GM23338 (cell line): ENCODE results near the gene PACC1. TPM values are rescaled to one million over a fixed set of nuclear protein-coding genes. Genes with fewer than 3 reads are reported as not detected.
A peak's percentile ranks its signal among the peaks of the same experiment; 100 is the strongest.

Experiments used
- ATAC-seq: fragments of 200-7000 bp; cut with Tn5 transposase; 3 replicates; pipeline ENCODE4 v1.9.1; 2020
- DNase-seq: peaks from one replicate; pipeline ENCODE4 v3.0.0-alpha.2; 2015; ENCODE audit warnings: low spot score
- H2AFZ ChIP-seq: fragments of 200-600 bp; sonication (generic); 2 replicates; pipeline ENCODE4 v1.8.0; 2016; ENCODE audit warnings: antibody characterized with exemption, mild to moderate bottlenecking, moderate library complexity
- H3F3A ChIP-seq: fragments of 200-600 bp; sonication (generic); replicated peaks from 2 replicates; pipeline ENCODE4 v1.8.0; 2017; ENCODE audit warnings: antibody characterized with exemption, mixed run types, low read depth
- H3K27ac ChIP-seq: fragments of 200-600 bp; sonication (generic); 2 replicates; pipeline ENCODE4 v1.6.1; 2016; ENCODE audit warnings: low read depth
- H3K27me3 ChIP-seq: fragments of 200-600 bp; sonication (generic); 2 replicates; pipeline ENCODE4 v1.8.0; 2016; ENCODE audit warnings: mild to moderate bottlenecking, mixed run types, moderate library complexity; ENCODE audit not compliant: insufficient read depth
- H3K36me3 ChIP-seq: fragments of 200-600 bp; sonication (generic); 2 replicates; pipeline ENCODE4 v1.8.0; 2016; ENCODE audit warnings: mild to moderate bottlenecking; ENCODE audit not compliant: insufficient read depth
- H3K4me1 ChIP-seq: fragments of 200-600 bp; sonication (generic); 2 replicates; pipeline ENCODE4 v1.8.0; 2016; ENCODE audit warnings: mild to moderate bottlenecking, moderate library complexity; ENCODE audit not compliant: insufficient read depth
- H3K4me2 ChIP-seq: fragments of 200-600 bp; sonication (generic); 2 replicates; pipeline ENCODE4 v1.7.1; 2017; ENCODE audit warnings: mixed run types
- H3K4me3 ChIP-seq: fragments of 200-600 bp; sonication (generic); 2 replicates; pipeline ENCODE4 v1.6.1; 2016; ENCODE audit warnings: mixed run types
- H3K79me2 ChIP-seq: fragments of 200-600 bp; sonication (generic); replicated peaks from 2 replicates; pipeline ENCODE4 v1.8.0; 2017; ENCODE audit warnings: mild to moderate bottlenecking; ENCODE audit not compliant: insufficient read depth
- H3K9me2 ChIP-seq: fragments of 200-600 bp; sonication (generic); 2 replicates; pipeline ENCODE4 v1.8.0; 2017; ENCODE audit not compliant: insufficient read depth
- H4K20me1 ChIP-seq: fragments of 200-600 bp; sonication (generic); replicated peaks from 2 replicates; pipeline ENCODE4 v1.8.0; 2017; ENCODE audit warnings: mild to moderate bottlenecking; ENCODE audit not compliant: insufficient read depth
- H3K27ac Mint-ChIP-seq: 2 replicates; pipeline ENCODE4 v1.8.0; 2020; ENCODE audit warnings: inconsistent platforms, mild to moderate bottlenecking, moderate library complexity, mixed read lengths
- H3K27me3 Mint-ChIP-seq: 3 replicates; pipeline ENCODE4 v1.8.0; 2022; ENCODE audit warnings: low read depth, mild to moderate bottlenecking, moderate library complexity, mixed read lengths, inconsistent platforms; ENCODE audit not compliant: insufficient read depth, poor library complexity
- H3K36me3 Mint-ChIP-seq: 3 replicates; pipeline ENCODE4 v1.8.0; 2021; ENCODE audit warnings: low read depth, mild to moderate bottlenecking, inconsistent platforms, moderate library complexity, mixed read lengths
- H3K4me1 Mint-ChIP-seq: 3 replicates; pipeline ENCODE4 v1.8.0; 2020; ENCODE audit warnings: mild to moderate bottlenecking, inconsistent platforms, mixed read lengths
- H3K4me3 Mint-ChIP-seq: 3 replicates; pipeline ENCODE4 v1.8.0; 2021; ENCODE audit warnings: moderate library complexity, mild to moderate bottlenecking, inconsistent platforms, mixed read lengths
- H3K9me3 Mint-ChIP-seq: 3 replicates; pipeline ENCODE4 v1.8.0; 2020; ENCODE audit warnings: moderate library complexity, mild to moderate bottlenecking, inconsistent platforms, mixed read lengths
- POLR2AphosphoS5 ChIP-seq: IDR thresholded peaks from 2 replicates; pipeline ENCODE4 v1.6.1; 2016; ENCODE audit warnings: antibody characterized with exemption, low read depth
- polyA plus RNA-seq: library from polyadenylated mRNA; unstranded; fragments of >200 nt; fragmentation: Nextera tagmentation; extraction: Ambion mirVana; gene quantifications from 2 replicates; pipeline ENCODE4 v1.2.1, GENCODE V29; 2016
- total RNA-seq: library from RNA; depleted of rRNA; stranded (reverse); fragments of >200 nt; shearing (Covaris generic); gene quantifications from 2 replicates; pipeline ENCODE4 v1.2.3, GENCODE V29; 2014
- TF ChIP-seq, protein P1 (sequence below): fragments of 250-450 bp; sonication (Bioruptor Pico); IDR thresholded peaks from 2 replicates; pipeline ENCODE4 v1.5.0; 2020; ENCODE audit warnings: mild to moderate bottlenecking, moderate library complexity
- TF ChIP-seq, protein P2 (sequence below): IDR thresholded peaks from one replicate; pipeline ENCODE4 v1.6.1; 2018; ENCODE audit warnings: antibody characterized with exemption; ENCODE audit not compliant: unreplicated experiment

The PACC1 gene
- total and polyA plus RNA-seq, 2 experiments from 2014 or later = 17.1 to 18.0 TPM

DNA sequence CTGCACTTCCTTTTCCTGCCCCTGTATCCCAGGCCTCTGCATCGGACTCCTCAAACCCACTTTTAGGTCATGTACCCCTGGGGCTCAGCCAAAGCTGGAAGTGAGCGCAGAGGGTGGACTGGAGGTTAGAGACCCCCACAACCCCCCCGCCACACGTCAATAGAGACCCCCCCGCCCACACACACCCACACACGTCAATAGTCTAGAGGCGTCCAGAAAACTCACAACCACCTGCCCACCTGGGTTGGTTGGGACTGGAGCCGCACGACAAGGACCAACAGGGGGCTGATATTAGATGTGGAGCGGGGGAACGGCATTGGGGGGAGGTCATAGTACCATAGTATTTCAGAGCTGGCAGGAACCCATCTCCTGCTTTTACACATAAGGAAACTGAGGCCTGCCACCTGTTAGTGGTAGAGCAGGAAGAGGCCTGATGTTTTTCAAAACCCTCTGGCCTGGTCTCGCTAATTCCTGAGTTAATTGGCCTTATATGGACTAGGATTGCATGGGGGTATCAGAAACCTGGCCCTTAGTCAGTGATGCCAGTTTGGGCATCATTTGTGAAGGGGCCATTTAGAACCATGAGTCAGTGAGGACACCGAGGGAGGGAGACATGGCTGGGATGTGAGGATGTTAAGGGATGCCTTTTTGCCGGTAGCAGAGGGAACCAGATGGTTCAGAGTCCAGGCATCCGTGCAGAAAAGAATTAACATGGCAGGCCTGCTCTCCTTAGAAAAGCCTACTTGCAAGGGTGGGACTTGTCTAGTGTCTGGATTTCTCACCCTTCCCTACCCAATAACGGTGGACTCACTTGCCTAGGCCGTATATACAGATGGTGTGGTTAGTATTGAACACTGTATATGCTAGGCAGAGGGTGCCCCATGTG is 19.1 kb upstream of the PACC1 start (continued):
- TF ChIP-seq, protein P1, sequence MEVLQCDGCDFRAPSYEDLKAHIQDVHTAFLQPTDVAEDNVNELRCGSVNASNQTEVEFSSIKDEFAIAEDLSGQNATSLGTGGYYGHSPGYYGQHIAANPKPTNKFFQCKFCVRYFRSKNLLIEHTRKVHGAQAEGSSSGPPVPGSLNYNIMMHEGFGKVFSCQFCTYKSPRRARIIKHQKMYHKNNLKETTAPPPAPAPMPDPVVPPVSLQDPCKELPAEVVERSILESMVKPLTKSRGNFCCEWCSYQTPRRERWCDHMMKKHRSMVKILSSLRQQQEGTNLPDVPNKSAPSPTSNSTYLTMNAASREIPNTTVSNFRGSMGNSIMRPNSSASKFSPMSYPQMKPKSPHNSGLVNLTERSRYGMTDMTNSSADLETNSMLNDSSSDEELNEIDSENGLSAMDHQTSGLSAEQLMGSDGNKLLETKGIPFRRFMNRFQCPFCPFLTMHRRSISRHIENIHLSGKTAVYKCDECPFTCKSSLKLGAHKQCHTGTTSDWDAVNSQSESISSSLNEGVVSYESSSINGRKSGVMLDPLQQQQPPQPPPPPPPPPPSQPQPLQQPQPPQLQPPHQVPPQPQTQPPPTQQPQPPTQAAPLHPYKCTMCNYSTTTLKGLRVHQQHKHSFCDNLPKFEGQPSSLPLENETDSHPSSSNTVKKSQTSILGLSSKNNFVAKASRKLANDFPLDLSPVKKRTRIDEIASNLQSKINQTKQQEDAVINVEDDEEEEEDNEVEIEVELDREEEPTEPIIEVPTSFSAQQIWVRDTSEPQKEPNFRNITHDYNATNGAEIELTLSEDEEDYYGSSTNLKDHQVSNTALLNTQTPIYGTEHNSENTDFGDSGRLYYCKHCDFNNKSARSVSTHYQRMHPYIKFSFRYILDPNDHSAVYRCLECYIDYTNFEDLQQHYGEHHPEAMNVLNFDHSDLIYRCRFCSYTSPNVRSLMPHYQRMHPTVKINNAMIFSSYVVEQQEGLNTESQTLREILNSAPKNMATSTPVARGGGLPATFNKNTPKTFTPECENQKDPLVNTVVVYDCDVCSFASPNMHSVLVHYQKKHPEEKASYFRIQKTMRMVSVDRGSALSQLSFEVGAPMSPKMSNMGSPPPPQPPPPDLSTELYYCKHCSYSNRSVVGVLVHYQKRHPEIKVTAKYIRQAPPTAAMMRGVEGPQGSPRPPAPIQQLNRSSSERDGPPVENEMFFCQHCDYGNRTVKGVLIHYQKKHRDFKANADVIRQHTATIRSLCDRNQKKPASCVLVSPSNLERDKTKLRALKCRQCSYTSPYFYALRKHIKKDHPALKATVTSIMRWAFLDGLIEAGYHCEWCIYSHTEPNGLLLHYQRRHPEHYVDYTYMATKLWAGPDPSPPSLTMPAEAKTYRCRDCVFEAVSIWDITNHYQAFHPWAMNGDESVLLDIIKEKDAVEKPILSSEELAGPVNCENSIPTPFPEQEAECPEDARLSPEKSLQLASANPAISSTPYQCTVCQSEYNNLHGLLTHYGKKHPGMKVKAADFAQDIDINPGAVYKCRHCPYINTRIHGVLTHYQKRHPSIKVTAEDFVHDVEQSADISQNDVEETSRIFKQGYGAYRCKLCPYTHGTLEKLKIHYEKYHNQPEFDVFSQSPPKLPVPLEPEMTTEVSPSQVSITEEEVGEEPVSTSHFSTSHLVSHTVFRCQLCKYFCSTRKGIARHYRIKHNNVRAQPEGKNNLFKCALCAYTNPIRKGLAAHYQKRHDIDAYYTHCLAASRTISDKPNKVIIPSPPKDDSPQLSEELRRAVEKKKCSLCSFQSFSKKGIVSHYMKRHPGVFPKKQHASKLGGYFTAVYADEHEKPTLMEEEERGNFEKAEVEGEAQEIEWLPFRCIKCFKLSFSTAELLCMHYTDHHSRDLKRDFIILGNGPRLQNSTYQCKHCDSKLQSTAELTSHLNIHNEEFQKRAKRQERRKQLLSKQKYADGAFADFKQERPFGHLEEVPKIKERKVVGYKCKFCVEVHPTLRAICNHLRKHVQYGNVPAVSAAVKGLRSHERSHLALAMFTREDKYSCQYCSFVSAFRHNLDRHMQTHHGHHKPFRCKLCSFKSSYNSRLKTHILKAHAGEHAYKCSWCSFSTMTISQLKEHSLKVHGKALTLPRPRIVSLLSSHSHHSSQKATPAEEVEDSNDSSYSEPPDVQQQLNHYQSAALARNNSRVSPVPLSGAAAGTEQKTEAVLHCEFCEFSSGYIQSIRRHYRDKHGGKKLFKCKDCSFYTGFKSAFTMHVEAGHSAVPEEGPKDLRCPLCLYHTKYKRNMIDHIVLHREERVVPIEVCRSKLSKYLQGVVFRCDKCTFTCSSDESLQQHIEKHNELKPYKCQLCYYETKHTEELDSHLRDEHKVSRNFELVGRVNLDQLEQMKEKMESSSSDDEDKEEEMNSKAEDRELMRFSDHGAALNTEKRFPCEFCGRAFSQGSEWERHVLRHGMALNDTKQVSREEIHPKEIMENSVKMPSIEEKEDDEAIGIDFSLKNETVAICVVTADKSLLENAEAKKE (CRISPR knock-in tag) = no peak

DNA sequence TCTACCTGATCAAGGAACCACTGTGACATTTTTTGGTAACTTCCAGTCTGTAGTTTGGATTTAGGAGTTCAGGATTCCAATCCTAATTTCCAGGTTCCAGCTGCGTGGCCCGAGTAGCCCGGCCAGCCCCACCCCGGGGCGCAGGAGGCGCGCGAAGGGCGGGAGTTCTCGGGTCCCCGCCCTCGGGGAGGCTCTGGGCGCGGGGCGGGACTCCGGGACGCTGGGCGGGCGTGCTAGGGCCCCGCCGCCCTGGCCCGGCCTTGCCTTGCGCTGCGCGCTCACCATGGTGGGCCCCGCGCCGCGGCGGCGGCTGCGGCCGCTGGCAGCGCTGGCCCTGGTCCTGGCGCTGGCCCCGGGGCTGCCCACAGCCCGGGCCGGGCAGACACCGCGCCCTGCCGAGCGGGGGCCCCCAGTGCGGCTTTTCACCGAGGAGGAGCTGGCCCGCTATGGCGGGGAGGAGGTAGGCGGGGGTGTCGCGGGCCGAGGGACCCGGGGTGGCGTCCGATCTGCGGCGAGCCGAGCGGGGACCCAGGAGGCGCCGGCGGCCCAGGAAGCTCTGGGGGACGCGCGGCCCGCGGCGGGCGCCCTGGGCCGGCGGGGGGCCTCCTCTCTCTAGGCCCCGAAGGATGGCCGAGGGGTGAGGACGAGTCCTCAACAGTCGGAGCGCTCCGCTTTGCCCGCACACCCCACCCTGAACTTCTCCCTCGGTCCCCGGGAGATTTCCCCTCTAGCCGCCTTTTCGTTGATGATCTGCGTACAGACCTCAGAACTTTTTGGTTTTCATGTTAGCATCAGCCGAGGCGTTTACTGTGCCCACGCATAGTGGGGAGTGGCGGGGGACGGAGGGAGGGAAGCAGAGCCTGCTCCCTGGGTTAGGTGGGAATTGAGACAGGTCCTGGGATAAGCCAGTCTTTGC is 18.2 kb upstream of the PACC1 start, which contains the start of gene NENF:
Gene NENF (plus strand): TSS at position 260 of the 916 bp plus-strand sequence. CDS start 24 bp downstream, at position 284.
- H3K79me2 ChIP-seq = no peaks in the 10 kb centered on the region
- peak; percentile 26 for TF ChIP-seq POLR2AphosphoS5
- TF ChIP-seq, protein P2, sequence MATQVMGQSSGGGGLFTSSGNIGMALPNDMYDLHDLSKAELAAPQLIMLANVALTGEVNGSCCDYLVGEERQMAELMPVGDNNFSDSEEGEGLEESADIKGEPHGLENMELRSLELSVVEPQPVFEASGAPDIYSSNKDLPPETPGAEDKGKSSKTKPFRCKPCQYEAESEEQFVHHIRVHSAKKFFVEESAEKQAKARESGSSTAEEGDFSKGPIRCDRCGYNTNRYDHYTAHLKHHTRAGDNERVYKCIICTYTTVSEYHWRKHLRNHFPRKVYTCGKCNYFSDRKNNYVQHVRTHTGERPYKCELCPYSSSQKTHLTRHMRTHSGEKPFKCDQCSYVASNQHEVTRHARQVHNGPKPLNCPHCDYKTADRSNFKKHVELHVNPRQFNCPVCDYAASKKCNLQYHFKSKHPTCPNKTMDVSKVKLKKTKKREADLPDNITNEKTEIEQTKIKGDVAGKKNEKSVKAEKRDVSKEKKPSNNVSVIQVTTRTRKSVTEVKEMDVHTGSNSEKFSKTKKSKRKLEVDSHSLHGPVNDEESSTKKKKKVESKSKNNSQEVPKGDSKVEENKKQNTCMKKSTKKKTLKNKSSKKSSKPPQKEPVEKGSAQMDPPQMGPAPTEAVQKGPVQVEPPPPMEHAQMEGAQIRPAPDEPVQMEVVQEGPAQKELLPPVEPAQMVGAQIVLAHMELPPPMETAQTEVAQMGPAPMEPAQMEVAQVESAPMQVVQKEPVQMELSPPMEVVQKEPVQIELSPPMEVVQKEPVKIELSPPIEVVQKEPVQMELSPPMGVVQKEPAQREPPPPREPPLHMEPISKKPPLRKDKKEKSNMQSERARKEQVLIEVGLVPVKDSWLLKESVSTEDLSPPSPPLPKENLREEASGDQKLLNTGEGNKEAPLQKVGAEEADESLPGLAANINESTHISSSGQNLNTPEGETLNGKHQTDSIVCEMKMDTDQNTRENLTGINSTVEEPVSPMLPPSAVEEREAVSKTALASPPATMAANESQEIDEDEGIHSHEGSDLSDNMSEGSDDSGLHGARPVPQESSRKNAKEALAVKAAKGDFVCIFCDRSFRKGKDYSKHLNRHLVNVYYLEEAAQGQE = no peak
- peaks cover 18% of the 10 kb centered on the region for H3K4me1 Mint-ChIP-seq
- H3K27me3 ChIP-seq = peaks cover 12% of the 10 kb centered on the region
- no peak within 1 kb of the TSS for H3K27ac Mint-ChIP-seq
- H3K4me1 ChIP-seq = peaks cover 16% of the 10 kb centered on the region; the same call in 1 of the 2 replicates
- no peaks in the 10 kb centered on the region for H3K9me3 Mint-ChIP-seq
- H3K4me2 ChIP-seq = peak within 1 kb of the TSS; percentile 90
- DNase-seq (peak; percentile 87), ATAC-seq (peak; percentile 94)
- 0 out of 2 replicates have a peak, but pooled peaks cover 4% of the 10 kb centered on the region for H4K20me1 ChIP-seq
- H3K27me3 Mint-ChIP-seq = peaks cover 8% of the 10 kb centered on the region
- H3K4me3 ChIP-seq = peak within 1 kb of the TSS; percentile 82
- H2AFZ ChIP-seq = peak within 1 kb of the TSS; percentile 96; the same call in 1 of the 2 replicates
- H3K9me2 ChIP-seq = no peaks in the 10 kb centered on the region
- H3K4me3 Mint-ChIP-seq = peak within 1 kb of the TSS; percentile 78
- H3F3A ChIP-seq = no peaks in the 10 kb centered on the region
- no peaks in the 10 kb centered on the region for H3K36me3 Mint-ChIP-seq
- no peaks in the 10 kb centered on the region for H3K36me3 ChIP-seq
- H3K27ac ChIP-seq = no peak within 1 kb of the TSS
